HG02763 (cell line): Measurements from ENCODE around the gene KHDC1.
"Not testable (repeated sequence)": the region's sequence is repeated elsewhere in the genome, so short reads cannot be mapped to it uniquely, and the experiment has no call there.

Experiments used
- ATAC-seq: cut with Tn5 transposase; IDR thresholded peaks from one replicate; pipeline ENCODE4 v1.9.1; 2021; ENCODE audit warnings: mild to moderate bottlenecking, moderate library complexity; ENCODE audit not compliant: unreplicated experiment

The KHDC1 gene, protein sequence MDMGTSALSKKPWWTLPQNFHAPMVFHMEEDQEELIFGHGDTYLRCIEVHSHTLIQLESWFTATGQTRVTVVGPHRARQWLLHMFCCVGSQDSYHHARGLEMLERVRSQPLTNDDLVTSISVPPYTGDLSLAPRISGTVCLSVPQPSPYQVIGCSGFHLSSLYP

DNA sequence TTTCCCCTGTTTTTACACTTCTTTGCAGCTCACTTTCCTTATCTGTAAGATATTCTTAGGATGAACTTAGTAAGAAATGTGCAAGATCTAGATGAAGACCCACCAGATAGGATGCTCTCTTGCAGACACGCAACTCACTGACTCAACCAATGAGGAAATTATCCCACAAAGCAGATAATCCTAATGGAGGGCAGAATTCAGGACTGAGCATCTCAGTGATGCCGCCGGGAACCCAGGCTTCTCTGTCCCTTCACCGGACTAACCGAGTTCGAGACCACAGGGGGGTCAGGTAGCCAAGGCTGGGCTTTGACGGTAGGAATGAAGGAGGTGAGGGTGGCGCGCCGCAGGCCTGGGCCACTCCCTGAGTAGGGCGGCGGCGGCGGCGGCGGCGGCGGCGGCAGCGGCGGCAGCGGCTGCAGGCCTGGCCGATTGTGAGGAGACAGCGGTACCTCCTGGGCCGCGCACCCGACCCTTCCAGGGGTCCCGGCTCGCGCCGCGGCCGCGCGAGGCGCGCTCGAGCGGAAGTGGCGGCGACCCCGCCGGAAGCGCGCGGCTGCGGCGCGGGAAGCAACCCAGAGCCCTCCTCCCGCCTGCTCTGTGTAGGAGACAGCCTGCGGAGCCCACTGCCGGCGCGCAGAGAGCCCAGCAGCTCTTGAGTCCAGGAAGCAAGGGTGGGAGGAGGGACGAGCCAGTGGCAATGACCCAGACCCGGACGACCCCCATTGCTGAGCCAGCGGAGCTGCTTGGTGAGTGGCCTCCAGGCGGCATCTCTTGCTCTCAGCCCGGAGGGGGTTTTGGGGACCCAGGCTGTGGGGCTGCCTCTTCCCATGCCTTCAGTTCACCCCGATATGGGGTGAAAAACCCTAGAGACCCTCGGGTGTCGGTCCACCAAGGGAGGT, at the start of gene KHDC1:
Gene KHDC1, minus strand, starts transcription at position 526 of the 899 bp plus-strand sequence. CDS start 20,679 bp downstream, outside the sequence.
- peak; percentile 95 for ATAC-seq

DNA sequence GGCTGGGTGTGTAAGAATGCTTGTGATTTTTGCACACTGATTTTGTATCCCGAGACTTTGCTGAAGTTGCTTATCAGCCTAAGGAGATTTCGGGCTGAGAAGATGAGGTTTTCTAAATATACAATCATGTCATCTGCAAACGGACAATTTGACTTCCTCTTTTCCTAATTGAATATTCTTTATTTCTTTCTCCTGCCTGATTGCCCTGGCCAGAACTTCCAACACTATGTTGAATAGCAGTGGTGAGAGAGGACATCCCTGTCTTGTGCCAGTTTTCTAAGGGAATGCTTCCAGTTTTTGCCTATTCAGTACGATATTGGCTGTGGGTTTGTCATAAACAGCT, 47.5 kb upstream of the KHDC1 start:
- ATAC-seq, result not testable (repeated sequence)

DNA sequence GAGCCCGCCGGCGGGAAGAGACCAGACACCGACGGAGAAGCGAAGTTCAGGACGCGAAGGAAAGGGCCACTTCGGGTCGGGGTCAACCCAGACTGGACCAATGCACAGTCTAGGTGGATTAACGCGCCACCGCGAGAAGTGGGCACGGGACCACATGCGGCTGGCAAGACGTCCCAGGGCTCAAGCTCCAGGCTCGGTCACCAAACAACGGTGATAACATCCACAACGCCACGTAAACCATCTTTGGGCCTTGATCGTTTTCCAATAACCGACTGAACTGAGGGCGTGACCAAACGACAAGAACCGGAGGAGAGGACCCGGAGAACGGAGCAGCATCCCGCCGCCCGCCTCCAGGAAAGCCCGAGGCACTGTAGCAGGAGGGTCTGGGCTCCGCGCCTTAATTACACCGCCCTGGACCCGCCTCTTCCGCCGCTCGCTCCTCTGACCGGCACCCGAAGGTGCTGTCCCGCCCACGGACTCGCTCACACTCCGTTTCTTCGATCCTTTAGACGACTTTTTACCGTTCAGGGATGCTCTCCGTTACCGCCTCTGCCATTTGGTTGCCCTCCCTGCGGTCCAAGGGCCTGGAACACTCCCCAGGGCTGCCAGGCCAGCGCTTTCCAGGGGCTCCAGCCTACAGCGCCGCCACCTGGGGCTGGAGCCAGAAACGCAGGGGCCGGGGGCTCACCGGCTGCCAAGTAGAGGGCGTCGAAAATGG, 46.9 kb upstream of the KHDC1 start:
- ATAC-seq, result peak; percentile 96

DNA sequence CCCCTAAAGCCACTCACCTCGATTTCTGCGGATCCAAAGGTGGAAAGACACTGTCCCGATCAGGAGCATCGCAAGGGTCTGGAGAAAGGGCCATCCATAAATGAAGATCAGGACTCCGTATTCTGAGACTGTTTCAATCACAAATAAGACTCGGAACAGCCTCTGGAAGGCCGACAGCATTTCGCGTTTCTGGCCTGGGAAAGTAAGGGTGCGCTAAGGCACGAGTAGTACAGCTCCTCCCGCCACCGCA, 46.5 kb upstream of the KHDC1 start:
- ATAC-seq, result peak; percentile 32

DNA sequence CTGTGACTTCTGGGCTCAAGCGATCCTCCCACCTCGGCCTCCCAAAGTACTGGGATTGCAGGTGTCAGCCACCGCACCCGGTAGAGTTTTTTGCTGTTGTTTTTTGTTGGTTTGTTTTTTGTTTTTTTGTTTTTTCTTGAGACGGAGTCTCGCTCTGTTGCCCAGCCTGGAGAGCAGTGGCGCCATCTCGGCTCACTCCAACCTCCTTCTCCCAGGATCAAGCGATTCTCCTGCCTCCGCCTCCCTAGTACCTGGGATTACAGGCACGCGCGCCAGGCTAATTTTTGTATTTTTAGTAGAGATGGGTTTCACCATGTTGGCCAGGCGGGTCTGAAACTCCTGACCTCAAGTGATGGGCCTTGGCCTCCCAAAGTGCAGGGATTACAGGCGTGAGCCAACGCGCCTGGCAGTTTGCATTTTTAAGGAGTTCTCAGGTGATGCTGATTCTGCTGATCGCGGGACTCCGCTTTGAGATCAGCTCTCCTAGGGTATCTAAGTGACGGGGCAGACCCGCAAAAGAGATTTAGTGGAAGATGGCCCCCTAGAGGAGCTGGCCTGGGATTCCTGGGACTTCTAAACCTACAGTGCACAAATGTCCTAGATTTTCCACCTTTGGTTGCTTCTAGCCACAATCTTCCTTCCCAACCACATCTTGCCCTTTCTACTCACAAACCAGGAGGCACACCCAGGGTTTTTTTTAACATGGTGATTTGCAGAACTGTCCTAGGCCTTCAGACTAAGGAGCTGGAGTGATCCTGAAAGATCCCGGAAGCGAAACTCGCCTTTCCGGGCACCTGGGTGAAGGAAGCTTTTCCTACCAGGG, 45.9 kb upstream of the KHDC1 start:
- ATAC-seq, result peak; percentile 5

DNA sequence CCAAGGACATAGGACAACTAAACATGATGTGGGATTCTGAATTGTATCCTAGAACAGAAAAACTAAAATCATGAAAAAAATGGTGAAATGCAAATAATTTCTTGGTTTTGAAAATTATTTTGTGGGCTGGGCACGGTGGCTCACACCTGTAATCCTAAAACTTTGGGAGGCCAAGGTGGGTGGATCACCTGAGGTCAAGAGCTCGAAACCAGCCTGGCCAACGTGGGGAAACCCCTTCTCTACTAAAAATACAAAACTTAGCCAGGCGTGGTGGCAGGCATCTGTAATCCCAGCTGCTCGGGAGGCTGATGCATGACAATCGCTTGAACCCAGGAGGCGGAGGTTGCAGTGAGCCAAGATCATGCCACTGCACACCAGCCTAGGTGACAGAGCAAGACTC, 40.8 kb upstream of the KHDC1 start:
- ATAC-seq, result not testable (repeated sequence)

DNA sequence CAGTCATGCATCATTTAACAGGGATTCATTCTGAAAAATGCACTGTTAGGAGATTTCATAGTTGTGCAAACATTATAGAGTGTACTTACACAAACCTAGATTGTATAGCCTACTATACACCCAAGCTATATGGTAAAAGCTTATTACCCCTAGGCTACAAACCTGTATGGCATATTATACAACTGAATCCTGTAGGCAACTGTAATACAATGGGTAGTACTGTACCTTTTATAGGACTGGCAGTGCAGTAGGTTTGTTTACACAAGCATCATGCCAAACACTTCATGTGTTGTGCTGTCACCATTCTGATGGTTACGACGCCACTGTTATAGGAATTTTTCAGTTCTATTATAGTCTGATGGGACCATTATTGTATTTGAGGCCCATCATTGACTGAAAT, 39.3 kb upstream of the KHDC1 start:
- ATAC-seq, result no peak

DNA sequence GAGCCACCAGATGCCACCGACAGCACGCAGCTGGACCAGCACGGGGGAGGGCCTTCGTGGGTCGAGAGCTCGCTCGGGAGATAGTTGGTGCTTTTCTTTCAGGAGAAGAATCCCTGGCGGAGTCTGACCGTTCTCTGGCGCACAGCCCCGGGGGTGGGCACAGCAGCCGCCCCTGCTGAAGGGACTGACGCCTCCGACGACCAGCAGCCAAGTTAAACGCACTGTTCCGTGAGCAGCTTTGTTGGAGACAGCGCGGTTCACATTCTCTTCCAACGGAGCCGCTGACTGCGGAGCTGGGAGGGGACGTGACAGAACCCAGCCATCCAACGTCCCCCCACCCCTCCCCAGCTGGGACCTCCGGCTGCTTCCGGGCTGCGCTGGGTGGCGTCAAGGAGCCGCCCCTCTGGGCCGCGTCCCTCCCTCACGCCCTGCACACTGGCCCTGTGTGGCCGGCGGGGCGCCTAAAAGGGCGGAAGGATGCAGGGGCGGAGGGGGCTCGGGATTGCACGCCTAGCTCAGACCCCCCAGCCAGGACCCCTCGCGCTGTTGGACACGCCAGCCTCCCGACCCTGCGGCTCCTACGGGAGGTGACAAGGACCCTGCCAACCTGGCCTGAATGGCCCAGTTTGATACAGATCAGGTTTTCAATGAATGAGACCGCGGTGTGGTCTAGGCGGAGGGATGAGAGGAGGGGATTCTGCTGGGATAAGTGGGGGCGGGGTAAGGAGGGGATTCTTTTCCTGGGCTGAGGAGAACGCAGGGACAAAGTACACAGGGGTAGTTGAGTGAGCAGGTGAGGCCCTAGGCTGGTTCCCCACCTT, 36.4 kb upstream of the KHDC1 start:
- no peak for ATAC-seq

DNA sequence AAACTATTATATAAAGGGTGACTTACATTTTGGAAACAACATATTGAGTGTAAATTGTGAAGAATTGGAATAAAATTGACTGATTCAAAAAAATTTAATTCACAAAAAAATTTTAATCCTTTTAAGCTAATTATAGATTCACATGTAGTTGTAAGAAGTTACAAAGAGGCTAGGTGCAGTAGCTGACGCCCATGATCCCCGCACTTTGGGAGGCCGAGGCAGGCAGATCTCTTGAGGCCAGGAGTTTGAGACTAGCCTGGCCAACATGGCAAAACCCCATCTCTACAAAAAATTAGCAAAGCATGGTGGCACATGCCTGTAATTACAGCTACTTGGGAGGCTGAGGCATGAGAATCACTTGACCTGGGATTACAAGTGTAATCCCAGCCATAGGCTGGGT, 30.3 kb upstream of the KHDC1 start:
- no peak for ATAC-seq

DNA sequence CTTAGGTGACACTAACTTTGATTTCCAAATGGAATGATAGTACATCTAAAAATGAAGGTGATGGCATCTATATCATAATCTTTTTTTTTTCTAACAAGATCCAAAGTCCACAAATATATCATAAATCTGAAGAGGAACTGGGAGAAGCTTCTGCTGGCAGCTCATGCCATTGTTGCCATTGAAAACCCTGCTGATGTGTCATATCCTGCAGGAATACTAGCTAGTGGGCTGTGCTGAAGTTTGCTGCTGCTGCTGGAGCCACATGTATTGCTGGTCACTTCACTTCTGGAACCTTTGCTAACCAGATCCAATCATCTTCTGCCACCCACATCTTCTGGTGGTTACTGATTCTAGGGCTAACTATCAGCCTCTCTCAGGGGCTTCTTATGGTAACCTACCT, 27.4 kb upstream of the KHDC1 start:
- ATAC-seq, result no peak

DNA sequence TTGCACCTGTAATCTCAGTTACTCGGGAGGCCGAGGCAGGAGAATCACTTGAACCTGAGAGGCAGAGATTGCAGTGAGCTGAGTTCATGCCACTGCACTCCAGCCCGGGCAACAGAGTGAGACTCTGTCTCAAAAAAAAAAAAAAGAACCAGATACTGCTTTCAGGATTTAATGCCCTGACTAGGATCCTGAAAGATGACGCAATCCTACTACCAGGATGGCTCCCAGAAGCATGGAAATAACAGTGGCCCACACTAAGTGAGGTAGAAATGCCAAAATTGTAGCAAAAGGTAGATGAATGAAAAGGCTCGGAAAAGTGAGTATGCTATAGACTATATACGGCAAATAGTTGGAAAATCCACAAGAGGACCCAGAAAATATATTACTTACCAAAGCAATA, 23.8 kb upstream of the KHDC1 start:
- no peak for ATAC-seq

DNA sequence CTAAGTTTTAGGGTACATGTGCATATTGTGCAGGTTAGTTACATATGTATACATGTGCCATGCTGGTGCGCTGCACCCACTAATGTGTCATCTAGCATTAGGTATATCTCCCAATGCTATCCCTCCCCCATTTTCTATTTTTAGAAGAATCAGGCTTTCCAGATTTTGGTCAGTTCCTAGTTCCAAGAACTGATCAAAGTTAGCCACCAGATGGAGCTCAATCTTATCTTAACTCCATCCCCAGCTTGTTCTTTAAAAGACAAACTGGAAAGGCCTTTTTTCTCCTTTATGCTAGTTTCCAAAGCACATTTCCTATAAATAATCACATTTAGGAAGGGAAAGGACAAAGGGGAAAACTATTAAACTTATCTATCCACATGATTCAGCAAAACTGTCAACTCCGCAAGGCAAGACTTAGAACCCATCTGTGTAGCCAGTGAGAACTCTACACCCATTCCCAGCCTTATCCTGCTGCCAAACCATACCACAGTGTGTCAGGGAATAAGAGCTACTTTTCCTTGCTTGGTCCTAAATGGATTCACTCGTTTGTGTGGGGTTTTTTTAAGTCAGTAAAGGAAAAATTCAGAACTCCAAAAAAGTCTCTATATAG, 22.8 kb upstream of the KHDC1 start:
- no peak for ATAC-seq

DNA sequence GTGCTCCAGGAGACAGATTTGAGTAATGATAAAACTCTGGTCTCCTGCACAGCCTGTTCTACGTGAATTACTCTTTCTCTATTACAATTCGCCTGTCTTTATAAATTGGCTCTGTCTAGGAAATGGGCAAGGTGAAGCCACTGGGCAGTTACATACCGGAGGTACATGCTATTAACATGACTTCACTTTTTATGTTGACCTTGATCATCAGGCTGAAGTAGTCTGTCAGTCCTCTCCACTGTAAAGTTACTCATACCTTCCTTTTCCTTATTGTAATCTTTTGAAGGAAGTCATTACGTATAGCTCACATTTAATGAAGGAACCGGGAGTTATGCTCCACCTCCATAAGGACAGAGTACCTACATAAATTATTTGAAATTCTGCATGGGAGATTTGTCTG, 19.9 kb upstream of the KHDC1 start:
- no peak for ATAC-seq

DNA sequence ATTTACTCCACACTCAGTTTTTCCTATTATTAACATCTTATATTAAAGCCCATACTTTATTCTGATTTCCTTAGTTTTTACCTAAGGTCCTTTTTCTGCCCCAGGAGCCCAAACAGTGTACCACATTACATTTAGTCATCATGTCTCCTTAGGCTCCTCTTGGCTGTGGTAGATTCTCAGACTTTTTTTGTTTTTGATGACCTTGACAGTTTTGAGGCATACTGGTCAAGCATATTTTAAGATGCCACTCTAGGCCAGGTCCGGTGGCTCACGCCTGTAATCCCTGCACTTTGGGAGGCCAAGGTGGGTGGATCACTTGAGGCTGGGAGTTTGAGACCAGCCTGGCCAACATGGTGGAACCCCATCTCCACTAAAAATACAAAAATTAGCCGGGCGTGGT, 18.7 kb upstream of the KHDC1 start:
- ATAC-seq, result not testable (repeated sequence)

DNA sequence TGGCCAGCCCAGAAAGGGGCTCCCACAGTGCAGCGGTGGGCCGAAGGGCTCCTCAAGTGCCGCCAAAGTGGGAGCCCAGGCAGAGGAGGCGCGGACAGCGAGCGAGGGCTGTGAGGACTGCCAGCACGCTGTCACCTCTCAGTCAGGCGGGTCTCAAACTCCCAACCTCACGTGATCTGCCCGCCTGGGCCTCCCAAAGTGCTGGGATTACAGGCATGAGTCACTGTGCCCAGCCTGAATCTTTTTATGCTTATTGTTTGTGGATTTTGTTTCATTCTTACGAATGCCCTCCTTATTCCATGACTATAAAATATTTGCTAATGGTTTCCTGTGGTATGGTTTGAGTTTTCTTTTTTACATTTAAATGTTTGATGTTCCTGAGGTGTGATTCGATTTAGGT, 6.3 kb upstream of the KHDC1 start:
- ATAC-seq, result not testable (repeated sequence)

DNA sequence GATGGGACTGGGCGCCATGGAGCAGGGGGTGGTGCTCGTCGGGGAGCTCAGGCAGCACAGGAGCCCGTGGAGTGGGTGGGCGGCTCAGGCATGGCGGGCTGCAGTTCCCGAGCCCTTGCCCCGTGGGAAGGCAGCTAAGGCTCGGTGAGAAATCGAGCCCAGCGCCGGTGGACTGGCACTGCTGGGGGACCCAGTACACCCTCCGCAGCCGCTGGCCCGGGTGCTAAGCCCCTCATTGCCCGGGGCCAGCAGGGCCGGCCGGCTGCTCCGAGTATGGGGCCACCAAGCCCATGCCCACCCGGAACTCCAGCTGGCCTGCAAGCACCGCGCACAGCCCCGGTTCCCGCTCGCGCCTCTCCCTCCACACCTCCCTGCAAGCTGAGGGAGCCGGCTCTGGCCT, 5.9 kb upstream of the KHDC1 start:
- not testable (repeated sequence) for ATAC-seq

DNA sequence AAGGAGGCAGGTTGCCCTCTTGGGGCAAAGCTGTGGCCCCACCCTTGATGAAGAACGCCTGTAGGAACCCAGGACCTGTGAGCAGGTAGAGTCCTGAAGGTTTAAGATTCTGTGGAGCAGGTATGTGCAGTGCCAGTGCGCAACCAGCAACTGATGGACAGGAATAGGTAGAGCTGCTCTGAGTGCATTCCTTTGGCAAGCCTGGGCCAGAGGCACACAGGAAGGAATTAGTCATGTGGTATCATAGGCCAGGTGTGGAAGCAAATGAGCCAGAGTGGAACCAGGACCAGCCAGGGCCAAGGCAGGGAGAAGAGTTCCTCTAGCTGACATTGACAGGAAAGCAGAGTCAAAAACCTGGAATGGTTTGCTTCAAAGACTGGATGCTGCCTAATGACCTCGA, 1.4 kb upstream of the KHDC1 start:
- no peak for ATAC-seq

DNA sequence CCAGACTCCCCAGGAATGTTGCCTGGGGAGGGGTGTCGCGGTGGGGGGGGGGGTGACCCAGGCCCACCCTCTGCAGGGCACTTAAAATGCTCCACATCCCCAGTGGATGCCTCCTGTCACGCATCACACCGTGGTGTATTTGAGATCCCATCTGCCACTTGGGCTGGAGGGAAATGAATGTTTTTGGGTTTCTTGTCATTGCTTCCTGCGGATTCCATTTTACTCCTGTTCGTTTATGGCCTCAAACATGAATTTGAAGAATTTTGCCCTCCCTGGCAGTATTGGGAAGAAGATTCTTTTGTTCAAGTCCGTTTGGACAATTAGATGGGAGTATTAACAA, 544 bp upstream of the KHDC1 start:
- ATAC-seq, result peak; percentile 1

DNA sequence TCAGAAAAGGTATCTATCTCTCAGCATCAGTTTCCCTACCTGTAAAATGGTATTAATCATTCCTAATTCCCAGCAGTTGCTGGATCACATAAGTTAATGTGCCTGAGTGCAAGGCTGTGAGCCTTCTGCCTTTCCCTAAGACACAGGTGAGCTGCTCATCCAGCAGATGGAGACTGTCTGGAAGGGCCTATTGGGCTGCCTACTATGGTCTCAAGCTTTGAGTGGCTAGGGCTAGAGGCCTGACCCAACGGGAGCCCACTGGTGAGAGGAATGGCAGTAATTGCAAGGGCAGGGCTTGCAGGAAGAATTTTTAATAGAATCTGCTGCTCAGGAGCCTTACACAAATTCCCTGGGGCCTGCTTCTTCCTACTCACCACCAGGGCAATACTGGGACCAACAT, 4.3 kb downstream of the KHDC1 start:
- no peak for ATAC-seq

DNA sequence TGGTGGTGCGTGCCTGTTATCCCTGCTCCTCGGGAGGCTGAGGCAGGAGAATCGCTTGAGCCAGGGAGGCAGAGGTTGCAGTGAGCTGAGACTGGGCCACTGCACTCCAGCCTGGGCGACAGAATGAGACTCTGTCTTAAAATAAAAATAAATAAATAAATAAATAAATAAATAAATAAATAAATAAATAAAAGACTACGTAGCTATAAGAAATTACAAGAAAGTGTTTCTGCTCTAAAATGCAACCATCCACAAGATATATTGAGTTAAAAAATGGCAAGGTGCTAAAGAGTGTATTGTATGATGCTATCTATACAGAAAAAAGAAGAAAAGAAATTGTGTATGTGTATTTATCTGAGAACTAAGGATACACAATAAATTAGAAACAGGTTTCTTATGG, 8.7 kb downstream of the KHDC1 start:
- not testable (repeated sequence) for ATAC-seq
